Cardiac fibroblast (primary cell): Measurements from ENCODE around the gene PPP4R3B.
A peak's percentile ranks its signal among the peaks of the same experiment; 100 is the strongest.
"Not testable (repeated sequence)": the region's sequence is repeated elsewhere in the genome, so short reads cannot be mapped to it uniquely, and the experiment has no call there.

Experiments
- DNase-seq, 2 donors: peaks; one replicate each; pipeline versions ENCODE4 v3.0.0 to v3.0.0-alpha.2; 2010; ENCODE audit warnings: low read depth in 2 of 2
- H3K4me3 ChIP-seq, 2 donors: replicated peaks in 1 of 2; 1 replicate in 1 of 2; 2 replicates in 1 of 2; pipeline ENCODE4 v1.5.1; 2011; ENCODE audit warnings: low read depth in 2 of 2, low read length in 2 of 2, mild to moderate bottlenecking in 2 of 2, moderate library complexity in 1 of 2
- TF ChIP-seq, protein P1 (sequence below): IDR thresholded peaks from one replicate; pipeline ENCODE4 v1.5.1; 2011; ENCODE audit warnings: low read depth, mild to moderate bottlenecking, low read length, inconsistent platforms

Gene PPP4R3B

GRCh38 chr2:55609938-55610578, 7.4 kb downstream of the PPP4R3B start:
- DNase-seq: no peak
- H3K4me3 ChIP-seq: no peak overlapping the region
- TF ChIP-seq, protein P1, sequence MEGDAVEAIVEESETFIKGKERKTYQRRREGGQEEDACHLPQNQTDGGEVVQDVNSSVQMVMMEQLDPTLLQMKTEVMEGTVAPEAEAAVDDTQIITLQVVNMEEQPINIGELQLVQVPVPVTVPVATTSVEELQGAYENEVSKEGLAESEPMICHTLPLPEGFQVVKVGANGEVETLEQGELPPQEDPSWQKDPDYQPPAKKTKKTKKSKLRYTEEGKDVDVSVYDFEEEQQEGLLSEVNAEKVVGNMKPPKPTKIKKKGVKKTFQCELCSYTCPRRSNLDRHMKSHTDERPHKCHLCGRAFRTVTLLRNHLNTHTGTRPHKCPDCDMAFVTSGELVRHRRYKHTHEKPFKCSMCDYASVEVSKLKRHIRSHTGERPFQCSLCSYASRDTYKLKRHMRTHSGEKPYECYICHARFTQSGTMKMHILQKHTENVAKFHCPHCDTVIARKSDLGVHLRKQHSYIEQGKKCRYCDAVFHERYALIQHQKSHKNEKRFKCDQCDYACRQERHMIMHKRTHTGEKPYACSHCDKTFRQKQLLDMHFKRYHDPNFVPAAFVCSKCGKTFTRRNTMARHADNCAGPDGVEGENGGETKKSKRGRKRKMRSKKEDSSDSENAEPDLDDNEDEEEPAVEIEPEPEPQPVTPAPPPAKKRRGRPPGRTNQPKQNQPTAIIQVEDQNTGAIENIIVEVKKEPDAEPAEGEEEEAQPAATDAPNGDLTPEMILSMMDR: no peak

- no peak for DNase-seq
- no peak overlapping the region for H3K4me3 ChIP-seq
- TF ChIP-seq, protein P1: no peak
Measured at GRCh38 chr2:55609193-55609794, 8.1 kb downstream of the PPP4R3B start.

GRCh38 chr2:55607717-55608116, 9.7 kb downstream of the PPP4R3B start:
- TF ChIP-seq, protein P1: no peak
- DNase-seq: no peak
- H3K4me3 ChIP-seq: no peak overlapping the region

DNA sequence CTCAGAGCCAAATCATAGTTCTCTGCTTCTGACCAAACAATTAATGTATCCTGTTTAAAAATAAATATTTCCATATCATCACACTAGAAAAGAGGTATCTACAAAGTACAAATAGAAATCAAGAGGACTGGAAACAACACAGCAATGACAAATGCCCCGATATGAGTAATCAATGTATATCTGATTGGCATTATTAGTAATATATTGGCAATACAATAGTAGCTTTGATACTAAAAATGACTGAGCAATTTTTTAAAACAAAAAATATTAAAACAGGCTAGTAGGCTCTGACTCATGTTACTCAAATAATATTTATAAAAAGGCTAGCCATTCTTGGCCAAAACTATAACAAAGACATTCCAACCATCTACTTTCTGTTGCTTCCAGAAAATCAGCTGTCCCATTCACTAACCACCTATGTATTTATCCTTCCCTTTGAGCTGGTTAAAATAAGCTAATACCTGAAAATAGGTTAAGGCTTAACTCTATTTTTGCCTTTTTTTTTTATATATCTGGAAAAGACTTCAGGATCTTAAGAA, 13.3 kb downstream of the PPP4R3B start:
- no peak overlapping the region for H3K4me3 ChIP-seq
- peak; percentile 19 to 50 for DNase-seq

DNA sequence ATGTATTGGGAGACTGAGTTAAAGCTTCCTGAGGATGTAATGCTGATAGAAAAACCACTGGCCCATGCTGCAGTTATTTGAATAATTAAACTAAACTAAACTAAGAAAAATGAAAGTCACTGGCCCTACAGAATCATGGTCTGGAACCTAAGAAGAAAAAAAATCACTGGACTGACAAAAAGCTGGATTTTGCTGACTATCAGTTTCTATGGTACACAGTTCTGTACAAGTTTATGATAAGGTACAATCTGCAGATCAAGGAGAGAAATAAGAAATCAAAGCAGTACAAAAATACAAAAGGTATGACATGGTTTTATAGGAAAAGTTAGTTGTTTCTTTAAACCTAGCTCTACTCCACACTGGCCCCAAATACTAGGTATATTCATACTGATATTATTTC, 15.6 kb downstream of the PPP4R3B start:
- H3K4me3 ChIP-seq: no peak overlapping the region
- DNase-seq: no peak
- TF ChIP-seq, protein P1: no peak

More for the DNA sequence above, 13.3 kb downstream of the PPP4R3B start:
- TF ChIP-seq, protein P1: no peak

DNA sequence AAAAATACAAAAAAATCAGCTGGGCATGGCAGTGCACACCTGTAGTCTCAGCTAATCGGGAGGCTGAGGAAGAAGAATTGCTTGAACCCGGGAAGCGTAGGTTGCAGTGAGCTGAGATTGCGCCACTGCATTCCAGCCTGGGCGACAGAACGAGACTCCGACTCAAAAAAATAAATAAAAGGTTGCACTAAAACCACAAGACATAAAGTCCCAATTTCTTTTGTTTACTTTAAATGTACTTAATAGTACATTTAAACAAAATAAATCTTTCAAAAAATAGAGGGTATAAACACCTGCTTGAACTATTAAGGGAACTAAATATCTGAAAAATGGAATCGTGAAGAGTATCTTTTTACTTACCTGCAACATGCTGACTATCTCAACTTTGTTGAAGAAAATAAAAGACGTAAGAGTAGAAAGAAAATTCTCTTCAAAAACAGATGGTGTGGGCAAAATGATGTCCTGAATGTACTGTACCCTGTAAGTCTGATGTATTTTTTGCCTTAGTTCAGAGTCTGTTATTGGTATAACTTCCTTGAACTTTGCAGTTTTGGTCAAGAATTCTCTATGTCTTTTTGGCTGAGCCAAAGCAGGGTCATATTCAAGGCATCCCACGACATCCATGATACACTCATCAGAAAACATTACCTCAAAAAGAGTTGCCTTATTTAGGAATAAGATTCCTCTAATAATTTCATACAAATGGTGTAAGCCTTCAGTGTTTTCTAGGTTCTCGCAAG, 19.2 kb downstream of the PPP4R3B start:
- DNase-seq: no peak
- H3K4me3 ChIP-seq: no peak overlapping the region
- TF ChIP-seq, protein P1: no peak

GRCh38 chr2:55596795-55597194, 20.6 kb downstream of the PPP4R3B start:
- not testable (repeated sequence) for DNase-seq, H3K4me3 ChIP-seq
